Heart left ventricle (tissue), 16 donors: ENCODE results near the gene ALDH3A1. TPM values are rescaled to one million over a fixed set of nuclear protein-coding genes. Genes with fewer than 3 reads are reported as not detected.
A peak's percentile ranks its signal among the peaks of the same experiment; 100 is the strongest.

Source experiments
- ATAC-seq, 4 donors: fragments of 200-7000 bp; cut with Tn5 transposase; one replicate each; pipeline ENCODE4 v1.9.1; 2020 to 2022; ENCODE audit warnings: moderate library complexity in 4 of 4, mild to moderate bottlenecking in 3 of 4, moderate number of reproducible peaks in 1 of 4
- DNase-seq, 5 donors: peaks; one replicate each; pipeline ENCODE4 v3.0.0-alpha.2; 2020
- H3K27ac ChIP-seq, 12 donors: fragments of 200-600 bp; sonication (generic) in 4 of 12; one replicate each; pipeline versions ENCODE4 v1.5.0 to v1.8.0; 2016 to 2022; ENCODE audit warnings: mild to moderate bottlenecking in 2 of 12
- H3K27me3 ChIP-seq, 9 donors: fragments of 200-600 bp; sonication (generic) in 2 of 9; one replicate each; pipeline versions ENCODE4 v1.5.1 to v1.8.0; 2016 to 2022; ENCODE audit warnings: mild to moderate bottlenecking in 3 of 9
- H3K36me3 ChIP-seq, 9 donors: fragments of 200-600 bp; sonication (generic) in 2 of 9; one replicate each; pipeline versions ENCODE4 v1.5.0 to v1.8.0; 2018 to 2022; ENCODE audit warnings: mild to moderate bottlenecking in 2 of 9
- H3K4me1 ChIP-seq, 12 donors: fragments of 200-600 bp; sonication (generic) in 4 of 12; one replicate each; pipeline versions ENCODE4 v1.5.0 to v1.8.0; 2016 to 2022; ENCODE audit warnings: mild to moderate bottlenecking in 3 of 12
- H3K4me3 ChIP-seq, 12 donors: fragments of 200-600 bp; sonication (generic) in 4 of 12; one replicate each; pipeline versions ENCODE4 v1.5.0 to v1.8.0; 2017 to 2022; ENCODE audit warnings: mild to moderate bottlenecking in 9 of 12, moderate library complexity in 4 of 12
- H3K9me3 ChIP-seq, 12 donors: fragments of 200-600 bp; sonication (generic) in 4 of 12; one replicate each; pipeline versions ENCODE4 v1.5.0 to v1.8.0; 2016 to 2022; ENCODE audit warnings: mild to moderate bottlenecking in 1 of 12
- POLR2A ChIP-seq, 2 donors: fragments of 450-650 bp; IDR thresholded peaks; one replicate each; pipeline ENCODE4 v1.6.1; 2017; ENCODE audit warnings: antibody characterized with exemption in 2 of 2, mild to moderate bottlenecking in 2 of 2, moderate library complexity in 2 of 2
- WGBS, 4 donors: extraction: QIAGEN DNeasy Blood & Tissue Kit in 2 of 4; methylation state at CpG; one replicate each; pipeline versions ENCODE4 v1.1.5 to v1.1.7; 2013 to 2018; 5-methylcytosine and 5-hydroxymethylcytosine counted together
- intact Hi-C, 10 donors: fragments of 100-400 bp; cut with DNase I; formaldehyde crosslinking; loops; one replicate each; pipeline versions ENCODE4 v1.11.1 to v1.14.2; 2022
- polyA plus RNA-seq, 2 donors: library from polyadenylated mRNA; stranded (reverse); fragments of 200-250 nt; gene quantifications; one replicate each; pipeline ENCODE4 v1.2.3, GENCODE V29; 2013
- total RNA-seq, 9 donors: library from RNA; depleted of rRNA in 2 of 9; stranded (reverse); fragments of >200 nt in 2 of 9; fragmentation: NEBNext Ultra II Directional in 3 of 9; extraction: Animal tissue kit (Norgen Biotek cat#: 25700) in 3 of 9; gene quantifications; one replicate each; pipeline versions ENCODE4 v1.1.0 to v1.2.4, GENCODE V29; 2016 to 2023
- TF ChIP-seq, protein P1 (sequence below), 12 donors: fragments of 200-600 bp; sonication (generic) in 4 of 12; IDR thresholded peaks; one replicate each; pipeline versions ENCODE4 v1.5.0 to v1.8.0; 2018 to 2022; ENCODE audit warnings: antibody characterized with exemption in 12 of 12, mild to moderate bottlenecking in 5 of 12
- donor health status: ischemic (EF 13 %, LVEDD 7.1; RV severe dilation, severe dysfunction).
- donor health status: healthy with polysubstance abuse.
- donor health status: DM: no; HTN: yes; CAD: no.
- donor health status: DM: no; HTN: no; CAD: no.
- donor health status: ischemic (EF 25% LVEDD 6.9; RV normal size, moderate dysfunction).
- donor health status: ischemic (EF 25% LVEDD 5.7; RV mildly dilated, moderate dysfunction).
- donor health status: healthy.
- donor health status: DM: yes; HTN: yes; CAD: no.
- donor health status: ischemic (EF 35%, LVEDD 5.7; RV mildly dilated, moderate dysfunction).
- donor health status: nonischemic (EF 11% LVEDD 7.7; RV severe dilation, severe dysfunction).
- donor health status: DM: yes; HTN: yes; CAD: no.
- donor health status: PGD.
- donor health status: ischemic (EF 29% LVEDD 5.4; RV normal size, mild dysfunction).
- donor health status: nonischemic (EF 23%, LVEDD 6.1; RV moderate dilation, normal function).

ALDH3A1 gene
- total and polyA plus RNA-seq, 11 donors = 0.04 to 1.1 (median 0.31) TPM; not detected in 6

DNA sequence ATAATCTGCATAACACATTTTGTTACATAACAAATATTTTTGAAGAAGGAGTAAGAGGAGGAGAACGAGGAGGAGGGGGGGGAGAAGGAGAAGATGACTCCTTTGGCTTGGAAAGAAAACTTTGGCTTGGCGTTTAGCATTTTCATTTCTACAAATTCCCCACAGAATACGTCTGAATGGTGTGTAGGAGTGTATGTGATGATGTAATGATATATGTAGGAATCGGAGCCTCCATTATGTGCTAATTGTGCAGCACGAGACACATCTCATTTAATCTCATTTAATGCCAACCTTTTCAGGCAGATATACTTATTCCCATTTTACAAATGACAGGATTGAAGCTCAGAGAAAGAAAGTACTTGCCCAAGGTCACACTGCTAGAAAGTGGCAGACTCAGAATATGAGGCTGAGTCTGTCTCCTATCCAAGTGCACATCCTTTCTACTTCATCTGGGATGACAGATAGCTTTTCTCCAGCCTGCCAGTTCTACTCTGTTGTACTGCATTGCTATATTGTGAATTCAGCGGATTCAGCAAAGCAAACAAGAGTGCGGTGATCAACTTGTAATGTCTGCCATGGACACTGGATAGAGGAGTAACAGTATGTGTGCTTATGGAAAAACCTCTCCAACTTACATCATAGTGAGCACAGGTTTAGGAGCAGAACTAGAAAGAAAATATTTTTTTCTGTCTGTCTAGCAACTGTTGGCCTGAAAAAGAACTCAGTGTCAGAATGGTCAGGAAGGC lies 21.3 kb downstream of the ALDH3A1 start:
- Histone ChIP-seq H3K27ac (peak overlapping the region; percentile 83 to 95 (median 91)), H3K4me3 (no peak overlapping the region), H3K9me3 (no peaks in the 10 kb centered on the region), H3K36me3 (no peaks in the 10 kb centered on the region), H3K4me1 (peaks cover 0 to 51% (median 25%) of the 10 kb centered on the region in 12 donors), H3K27me3 (no peaks in the 10 kb centered on the region)
- 79 to 89% (median 83%) methylated on average over 7 of the region's 7 CpGs for WGBS, 4 donors
- TF ChIP-seq, protein P1, sequence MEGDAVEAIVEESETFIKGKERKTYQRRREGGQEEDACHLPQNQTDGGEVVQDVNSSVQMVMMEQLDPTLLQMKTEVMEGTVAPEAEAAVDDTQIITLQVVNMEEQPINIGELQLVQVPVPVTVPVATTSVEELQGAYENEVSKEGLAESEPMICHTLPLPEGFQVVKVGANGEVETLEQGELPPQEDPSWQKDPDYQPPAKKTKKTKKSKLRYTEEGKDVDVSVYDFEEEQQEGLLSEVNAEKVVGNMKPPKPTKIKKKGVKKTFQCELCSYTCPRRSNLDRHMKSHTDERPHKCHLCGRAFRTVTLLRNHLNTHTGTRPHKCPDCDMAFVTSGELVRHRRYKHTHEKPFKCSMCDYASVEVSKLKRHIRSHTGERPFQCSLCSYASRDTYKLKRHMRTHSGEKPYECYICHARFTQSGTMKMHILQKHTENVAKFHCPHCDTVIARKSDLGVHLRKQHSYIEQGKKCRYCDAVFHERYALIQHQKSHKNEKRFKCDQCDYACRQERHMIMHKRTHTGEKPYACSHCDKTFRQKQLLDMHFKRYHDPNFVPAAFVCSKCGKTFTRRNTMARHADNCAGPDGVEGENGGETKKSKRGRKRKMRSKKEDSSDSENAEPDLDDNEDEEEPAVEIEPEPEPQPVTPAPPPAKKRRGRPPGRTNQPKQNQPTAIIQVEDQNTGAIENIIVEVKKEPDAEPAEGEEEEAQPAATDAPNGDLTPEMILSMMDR (IDR thresholded peaks at IDR 0.05) = no peak
- TF ChIP-seq POLR2A (IDR thresholded peaks at IDR 0.05) = no peak
- ATAC-seq (peak in 1 of 4 donors; percentile 2), DNase-seq (no peak)
- intact Hi-C loops = loop anchor here in 1 of 10 donors (10.0 kb wide), 1 partner anchor 62 kb away; no protein-coding TSS in a partner anchor

GRCh38 chr17:19725486-19725885 lies 22.6 kb downstream of the ALDH3A1 start:
- DNase-seq (no peak), ATAC-seq (no peak)
- H3K4me3 ChIP-seq = no peak overlapping the region
- peak overlapping the region in 2 of 12 donors; percentile 86 to 92 for H3K27ac ChIP-seq
- H3K36me3 ChIP-seq = no peaks in the 10 kb centered on the region
- no peaks in the 10 kb centered on the region for H3K9me3 ChIP-seq
- WGBS, 4 donors = 96 to 98% (median 97%) methylated on average over 5 of the region's 5 CpGs
- peaks cover 0 to 47% (median 27%) of the 10 kb centered on the region in 12 donors for H3K4me1 ChIP-seq
- no peaks in the 10 kb centered on the region for H3K27me3 ChIP-seq
- intact Hi-C loops = loop anchor here in 1 of 10 donors (10.0 kb wide), 1 partner anchor 61 kb away; no protein-coding TSS in a partner anchor
- TF ChIP-seq POLR2A (IDR thresholded peaks at IDR 0.05) = no peak
- TF ChIP-seq, protein P1 (IDR thresholded peaks at IDR 0.05) = no peak

GRCh38 chr17:19724501-19725420 lies 23.3 kb downstream of the ALDH3A1 start:
- peak; percentile 43 to 87 (median 69) for DNase-seq
- H3K9me3 ChIP-seq = no peaks in the 10 kb centered on the region
- 56 to 67% (median 61%) methylated on average over 23 to 55 of the region's 55 CpGs for WGBS, 4 donors
- intact Hi-C loops = loop anchor here in 1 of 10 donors (10.0 kb wide), 1 partner anchor 60 kb away; no protein-coding TSS in a partner anchor
- peak overlapping the region in 8 of 12 donors; percentile 24 to 54 (median 34) for H3K4me3 ChIP-seq
- H3K4me1 ChIP-seq = peaks cover 0 to 49% (median 27%) of the 10 kb centered on the region in 12 donors
- H3K36me3 ChIP-seq = no peaks in the 10 kb centered on the region
- TF ChIP-seq, protein P1 (IDR thresholded peaks at IDR 0.05) = no peak
- TF ChIP-seq POLR2A (IDR thresholded peaks at IDR 0.05) = no peak
- ATAC-seq = peak in 1 of 4 donors; percentile 46
- no peaks in the 10 kb centered on the region for H3K27me3 ChIP-seq
- H3K27ac ChIP-seq = peak overlapping the region in 5 of 12 donors; percentile 33 to 86 (median 39)
